ENCODE results near the gene FANCF. TPM values are rescaled to one million over a fixed set of nuclear protein-coding genes. Genes with fewer than 3 reads are reported as not detected.

Gene FANCF
- polyA plus RNA-seq, 3 donors, result 1.1 to 3.9 (median 2.8) TPM

DNA sequence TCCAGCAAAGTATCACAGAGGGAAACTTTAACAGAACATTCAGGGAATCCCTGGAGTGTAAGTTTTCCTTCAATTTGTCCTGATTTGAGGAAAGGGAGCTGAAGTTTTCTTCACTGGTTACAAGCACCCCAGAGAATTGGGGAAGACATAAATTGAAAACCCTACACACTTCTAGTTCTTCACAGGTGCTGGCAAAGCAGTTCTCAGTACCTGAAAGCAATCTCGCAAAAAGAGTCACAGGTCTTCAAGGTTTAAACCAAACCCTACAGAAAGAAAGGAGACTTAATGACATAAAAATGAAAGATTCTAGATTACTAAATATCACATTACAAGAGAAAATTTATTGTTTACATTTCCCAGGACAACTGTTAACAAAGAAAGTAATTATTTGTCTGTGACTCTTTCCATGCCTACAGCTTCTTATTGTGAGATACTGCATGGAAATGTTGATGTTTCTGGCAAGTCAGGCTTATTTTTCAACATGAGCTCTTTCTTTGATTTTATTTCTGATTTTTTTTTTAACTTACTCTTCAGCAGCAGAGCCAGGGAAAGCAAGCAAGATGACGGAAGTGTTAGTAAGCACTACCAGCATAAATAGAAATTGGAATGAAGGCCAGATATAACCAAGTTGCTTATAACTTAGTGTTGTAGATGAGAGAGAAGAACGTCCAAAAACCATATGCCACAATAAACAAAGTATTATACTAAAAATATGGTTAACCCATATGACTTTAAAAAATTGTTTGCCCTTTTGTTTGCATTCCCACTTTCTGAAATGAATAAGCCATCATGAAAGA, 44.1 kb downstream of the FANCF start:
- Mint-ChIP-seq H3K9me3 (no peaks in the 10 kb centered on the region), H3K36me3 (no peaks in the 10 kb centered on the region), H3K27ac (no peak overlapping the region), H3K4me3 (no peak overlapping the region), H3K27me3 (ENCODE audit: low read depth in 3 of 3) (peaks cover 0 to 1% (median 0%) of the 10 kb centered on the region in 3 donors), H3K4me1 (no peaks in the 10 kb centered on the region)
- no peaks in the 10 kb centered on the region for H4K20me1 ChIP-seq (ENCODE audit: insufficient read depth, low read length)
- intact Hi-C loops (cut with micrococcal nuclease), result no loop called here
- H3K27ac ChIP-seq (ENCODE audit: low read depth in 1 of 2, low read length in 2 of 2), result no peak overlapping the region
- DNase-seq, result no peak
- no peaks in the 10 kb centered on the region for H3K79me2 ChIP-seq (ENCODE audit: insufficient read depth, low read length)
- no peak overlapping the region for H2AFZ ChIP-seq (ENCODE audit: insufficient read depth, low read depth, low read length, poor library complexity, severe bottlenecking)
- no peaks in the 10 kb centered on the region for H3K4me1 ChIP-seq (ENCODE audit: control insufficient read depth in 1 of 2, insufficient read depth in 2 of 2, low read length in 2 of 2)
- no peak overlapping the region for H3K4me3 ChIP-seq (replicated peaks in 1 of 3; ENCODE audit: low read depth in 2 of 3, low read length in 3 of 3)
- H3K9me3 ChIP-seq (replicated peaks in 1 of 2; ENCODE audit: control insufficient read depth in 1 of 2, insufficient read depth in 1 of 2, low read length in 2 of 2), result no peaks in the 10 kb centered on the region
- H3K9ac ChIP-seq (ENCODE audit: insufficient read depth, low read length, poor library complexity, severe bottlenecking), result no peak overlapping the region
- no peak overlapping the region for H3K4me2 ChIP-seq (replicated peaks; ENCODE audit: extremely low read depth, low read length, poor library complexity, severe bottlenecking)
- no peaks in the 10 kb centered on the region for H3K36me3 ChIP-seq (replicated peaks in 1 of 2; ENCODE audit: control insufficient read depth in 1 of 2, insufficient read depth in 2 of 2, low read length in 2 of 2)
- no CpG with 5 or more reads among the region's 3 CpGs for WGBS (ENCODE audit: insufficient coverage)
- H3K27me3 ChIP-seq (ENCODE audit: control insufficient read depth in 2 of 2, insufficient read depth in 2 of 2, low read length in 2 of 2), result no peaks in the 10 kb centered on the region
- TF ChIP-seq, protein P1, sequence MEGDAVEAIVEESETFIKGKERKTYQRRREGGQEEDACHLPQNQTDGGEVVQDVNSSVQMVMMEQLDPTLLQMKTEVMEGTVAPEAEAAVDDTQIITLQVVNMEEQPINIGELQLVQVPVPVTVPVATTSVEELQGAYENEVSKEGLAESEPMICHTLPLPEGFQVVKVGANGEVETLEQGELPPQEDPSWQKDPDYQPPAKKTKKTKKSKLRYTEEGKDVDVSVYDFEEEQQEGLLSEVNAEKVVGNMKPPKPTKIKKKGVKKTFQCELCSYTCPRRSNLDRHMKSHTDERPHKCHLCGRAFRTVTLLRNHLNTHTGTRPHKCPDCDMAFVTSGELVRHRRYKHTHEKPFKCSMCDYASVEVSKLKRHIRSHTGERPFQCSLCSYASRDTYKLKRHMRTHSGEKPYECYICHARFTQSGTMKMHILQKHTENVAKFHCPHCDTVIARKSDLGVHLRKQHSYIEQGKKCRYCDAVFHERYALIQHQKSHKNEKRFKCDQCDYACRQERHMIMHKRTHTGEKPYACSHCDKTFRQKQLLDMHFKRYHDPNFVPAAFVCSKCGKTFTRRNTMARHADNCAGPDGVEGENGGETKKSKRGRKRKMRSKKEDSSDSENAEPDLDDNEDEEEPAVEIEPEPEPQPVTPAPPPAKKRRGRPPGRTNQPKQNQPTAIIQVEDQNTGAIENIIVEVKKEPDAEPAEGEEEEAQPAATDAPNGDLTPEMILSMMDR (IDR thresholded peaks at IDR 0.05), result no peak

DNA sequence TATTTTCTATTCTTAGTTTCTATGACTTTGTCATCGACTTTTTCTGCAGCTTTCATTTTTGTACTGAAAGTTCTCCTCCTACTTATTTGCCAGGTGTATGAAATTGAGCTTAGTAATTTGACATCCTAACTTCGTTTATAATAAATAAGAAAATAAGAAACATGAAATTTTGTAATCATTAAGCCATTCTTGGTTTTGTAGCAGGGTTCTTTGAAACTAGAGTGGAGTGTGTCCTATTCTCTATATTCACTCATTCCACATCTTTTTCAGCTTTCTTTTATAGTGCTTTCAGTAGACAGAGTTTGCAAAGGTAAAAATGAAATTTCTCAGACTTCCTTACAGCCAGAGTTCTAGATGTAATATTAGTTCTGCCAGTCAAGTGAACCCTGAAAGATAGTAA, 47.8 kb downstream of the FANCF start:
- no peaks in the 10 kb centered on the region for H3K9me3 ChIP-seq (replicated peaks in 1 of 2; ENCODE audit: control insufficient read depth in 1 of 2, insufficient read depth in 1 of 2, low read length in 2 of 2)
- H3K27ac ChIP-seq (ENCODE audit: low read depth in 1 of 2, low read length in 2 of 2), result no peak overlapping the region
- no CpG with 5 or more reads among the region's 2 CpGs for WGBS (ENCODE audit: insufficient coverage)
- no peak overlapping the region for H2AFZ ChIP-seq (ENCODE audit: insufficient read depth, low read depth, low read length, poor library complexity, severe bottlenecking)
- H3K9ac ChIP-seq (ENCODE audit: insufficient read depth, low read length, poor library complexity, severe bottlenecking), result no peak overlapping the region
- Mint-ChIP-seq H3K4me3 (no peak overlapping the region), H3K9me3 (peaks cover 0 to 5% (median 0%) of the 10 kb centered on the region in 7 donors), H3K4me1 (no peaks in the 10 kb centered on the region), H3K27ac (no peak overlapping the region), H3K27me3 (ENCODE audit: low read depth in 3 of 3) (no peaks in the 10 kb centered on the region), H3K36me3 (no peaks in the 10 kb centered on the region)
- intact Hi-C loops (cut with micrococcal nuclease), result no loop called here
- no peaks in the 10 kb centered on the region for H4K20me1 ChIP-seq (ENCODE audit: insufficient read depth, low read length)
- no peaks in the 10 kb centered on the region for H3K36me3 ChIP-seq (replicated peaks in 1 of 2; ENCODE audit: control insufficient read depth in 1 of 2, insufficient read depth in 2 of 2, low read length in 2 of 2)
- TF ChIP-seq, protein P1 (IDR thresholded peaks at IDR 0.05), result no peak
- H3K4me2 ChIP-seq (replicated peaks; ENCODE audit: extremely low read depth, low read length, poor library complexity, severe bottlenecking), result no peak overlapping the region
- no peak for DNase-seq
- no peaks in the 10 kb centered on the region for H3K27me3 ChIP-seq (ENCODE audit: control insufficient read depth in 2 of 2, insufficient read depth in 2 of 2, low read length in 2 of 2)
- H3K4me1 ChIP-seq (ENCODE audit: control insufficient read depth in 1 of 2, insufficient read depth in 2 of 2, low read length in 2 of 2), result no peaks in the 10 kb centered on the region
- no peaks in the 10 kb centered on the region for H3K79me2 ChIP-seq (ENCODE audit: insufficient read depth, low read length)
- no peak overlapping the region for H3K4me3 ChIP-seq (replicated peaks in 1 of 3; ENCODE audit: low read depth in 2 of 3, low read length in 3 of 3)

Other genes with a start within 250 kb of the FANCF start
- under 1 TPM; 0.86 to 1.00 (median 0.89) TPM for gene GAS2, start 40.8 kb upstream of the FANCF start, polyA plus RNA-seq
- gene SVIP, start 204.0 kb upstream of the FANCF start, polyA plus RNA-seq, result 1 to 10 TPM; 1.0 to 3.1 (median 2.6) TPM
- not detected for gene CCDC179, start 234.7 kb upstream of the FANCF start, polyA plus RNA-seq